ENCODE results near the gene FGF8.

The FGF8 gene

GRCh38 chr10:101761226-101761625, 14.7 kb downstream of the FGF8 start:
- no peak overlapping the region for H3K4me3 ChIP-seq (ENCODE audit: low read depth, low read length)
- no peak for DNase-seq (ENCODE audit: low read depth)
- TF ChIP-seq MAX (IDR thresholded peaks at IDR 0.05; ENCODE audit: low read depth, low read length) (no peak), POLR2A (IDR thresholded peaks at IDR 0.05; ENCODE audit: extremely low read depth, insufficient read length) (no peak), CTCF (IDR thresholded peaks at IDR 0.05; ENCODE audit: low read depth, low read length) (no peak), MYC (IDR thresholded peaks at IDR 0.05; ENCODE audit: low read depth, low read length) (no peak)

- TF ChIP-seq MAX (IDR thresholded peaks at IDR 0.05; ENCODE audit: low read depth, low read length) (no peak), CTCF (IDR thresholded peaks at IDR 0.05; ENCODE audit: low read depth, low read length) (no peak), POLR2A (IDR thresholded peaks at IDR 0.05; ENCODE audit: extremely low read depth, insufficient read length) (no peak), MYC (IDR thresholded peaks at IDR 0.05; ENCODE audit: low read depth, low read length) (no peak)
- H3K4me3 ChIP-seq (ENCODE audit: low read depth, low read length), result no peak overlapping the region
- no peak for DNase-seq (ENCODE audit: low read depth)
Measured at GRCh38 chr10:101760510-101760909, 15.4 kb downstream of the FGF8 start.

- DNase-seq (ENCODE audit: low read depth), result no peak
- H3K4me3 ChIP-seq (ENCODE audit: low read depth, low read length), result no peak overlapping the region
- TF ChIP-seq POLR2A (IDR thresholded peaks at IDR 0.05; ENCODE audit: extremely low read depth, insufficient read length) (no peak), MYC (IDR thresholded peaks at IDR 0.05; ENCODE audit: low read depth, low read length) (no peak), MAX (IDR thresholded peaks at IDR 0.05; ENCODE audit: low read depth, low read length) (no peak), CTCF (IDR thresholded peaks at IDR 0.05; ENCODE audit: low read depth, low read length) (no peak)
Measured at GRCh38 chr10:101759309-101760247, 16.3 kb downstream of the FGF8 start.

- H3K4me3 ChIP-seq (ENCODE audit: low read depth, low read length), result no peak overlapping the region
- no peak for TF ChIP-seq POLR2A (IDR thresholded peaks at IDR 0.05; ENCODE audit: extremely low read depth, insufficient read length)
- no peak for TF ChIP-seq MAX (IDR thresholded peaks at IDR 0.05; ENCODE audit: low read depth, low read length)
- no peak for TF ChIP-seq MYC (IDR thresholded peaks at IDR 0.05; ENCODE audit: low read depth, low read length)
- no peak for TF ChIP-seq CTCF (IDR thresholded peaks at IDR 0.05; ENCODE audit: low read depth, low read length)
- no peak for DNase-seq (ENCODE audit: low read depth)
Measured at GRCh38 chr10:101758858-101759257, 17.1 kb downstream of the FGF8 start.

GRCh38 chr10:101752241-101752640, 23.7 kb downstream of the FGF8 start:
- H3K4me3 ChIP-seq (ENCODE audit: low read depth, low read length), result no peak overlapping the region
- no peak for DNase-seq (ENCODE audit: low read depth)
- TF ChIP-seq MYC (IDR thresholded peaks at IDR 0.05; ENCODE audit: low read depth, low read length), result no peak
- TF ChIP-seq POLR2A (IDR thresholded peaks at IDR 0.05; ENCODE audit: extremely low read depth, insufficient read length), result no peak
- TF ChIP-seq MAX (IDR thresholded peaks at IDR 0.05; ENCODE audit: low read depth, low read length), result no peak

Measured in NB4 (cell line).